Panc1 (cell line): ENCODE results near the gene SMIM21.

Source experiments
- CTCF ChIP-seq: fragments of 450-650 bp; IDR thresholded peaks from 2 replicates; pipeline ENCODE4 v1.5.1; 2017; ENCODE audit warnings: mild to moderate bottlenecking
- POLR2AphosphoS5 ChIP-seq: IDR thresholded peaks from 2 replicates; pipeline ENCODE4 v1.6.1; 2012; ENCODE audit warnings: mild to moderate bottlenecking, low read depth, low read length, moderate library complexity
- TCF7L2 ChIP-seq: IDR thresholded peaks from 2 replicates; pipeline ENCODE4 v1.6.1; 2011; ENCODE audit warnings: mild to moderate bottlenecking, low read depth, low read length, inconsistent platforms

- TF ChIP-seq CTCF (no peak), POLR2AphosphoS5 (no peak), TCF7L2 (no peak)
These were observed 63.9 kb downstream of the SMIM21 start for GRCh38 chr18:75363446-75364225.
